HG03066 (cell line): ENCODE measurements around the gene LRP8.

Experiments
- ATAC-seq: cut with Tn5 transposase; IDR thresholded peaks from one replicate; pipeline ENCODE4 v1.9.1; 2021; ENCODE audit warnings: low read depth; ENCODE audit not compliant: unreplicated experiment

The LRP8 gene

DNA sequence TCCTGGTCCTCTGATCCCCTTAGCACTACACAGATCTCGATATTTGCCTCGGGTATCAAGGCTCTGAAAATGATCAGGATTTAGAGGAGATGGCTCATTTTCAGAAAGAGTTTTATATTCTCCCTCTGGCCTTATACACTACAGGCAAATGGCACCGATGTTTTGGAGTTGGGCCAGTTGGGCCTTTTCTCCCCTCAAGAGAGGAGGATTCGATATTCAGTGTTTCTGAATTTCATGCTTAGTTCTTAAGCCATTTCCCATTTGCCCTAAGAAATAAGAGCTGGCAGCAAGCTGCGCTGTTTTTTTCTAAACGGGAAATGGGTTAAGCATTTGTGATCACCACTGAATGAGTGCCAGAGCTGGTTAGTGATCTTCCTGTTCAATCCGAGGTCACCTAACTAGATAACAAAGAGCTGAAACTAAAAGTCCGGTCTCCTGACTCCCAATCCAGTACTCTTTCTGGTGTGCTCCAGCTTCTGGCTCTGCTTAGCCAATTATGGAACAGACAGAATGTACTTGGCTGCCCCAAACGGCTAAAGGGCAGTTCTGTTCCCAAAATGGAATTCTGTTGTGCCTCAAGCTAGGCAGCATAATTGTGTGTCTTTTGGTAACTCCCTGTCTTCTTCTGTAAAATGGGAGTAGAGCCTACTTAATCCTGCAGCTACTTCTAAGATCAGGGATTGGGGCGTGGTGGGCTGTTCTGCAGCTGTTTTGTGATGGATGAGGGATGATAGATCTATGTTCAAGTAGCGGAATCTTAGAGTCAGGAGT lies 132.4 kb downstream of the LRP8 start:
- ATAC-seq = no peak
